Skeletal muscle satellite cell (primary cell): ENCODE data around the gene YWHAQ.
A peak's percentile ranks its signal among the peaks of the same experiment; 100 is the strongest.

Experiments used
- H3K27me3 ChIP-seq: 2 replicates; pipeline ENCODE4 v1.7.0; 2013; ENCODE audit warnings: low read length; ENCODE audit not compliant: control insufficient read depth, insufficient read depth
- H3K36me3 ChIP-seq: 2 replicates; pipeline ENCODE4 v1.7.0; 2013; ENCODE audit warnings: mild to moderate bottlenecking, control low read depth, low read length; ENCODE audit not compliant: insufficient read depth
- H3K4me1 ChIP-seq: 2 replicates; pipeline ENCODE4 v1.7.0; 2013; ENCODE audit warnings: low read length; ENCODE audit not compliant: control insufficient read depth, insufficient read depth
- H3K4me2 ChIP-seq: 2 replicates; pipeline ENCODE4 v1.7.0; 2013; ENCODE audit warnings: mild to moderate bottlenecking, low read length
- H3K4me3 ChIP-seq: 2 replicates; pipeline ENCODE4 v1.7.0; 2013; ENCODE audit warnings: low read length
- H3K9ac ChIP-seq: 2 replicates; pipeline ENCODE4 v1.7.0; 2013; ENCODE audit warnings: mild to moderate bottlenecking, low read depth, low read length, moderate library complexity
- H3K9me3 ChIP-seq: replicated peaks from 2 replicates; pipeline ENCODE4 v1.7.0; 2013; ENCODE audit warnings: mild to moderate bottlenecking, control low read depth, low read length

The YWHAQ gene

DNA sequence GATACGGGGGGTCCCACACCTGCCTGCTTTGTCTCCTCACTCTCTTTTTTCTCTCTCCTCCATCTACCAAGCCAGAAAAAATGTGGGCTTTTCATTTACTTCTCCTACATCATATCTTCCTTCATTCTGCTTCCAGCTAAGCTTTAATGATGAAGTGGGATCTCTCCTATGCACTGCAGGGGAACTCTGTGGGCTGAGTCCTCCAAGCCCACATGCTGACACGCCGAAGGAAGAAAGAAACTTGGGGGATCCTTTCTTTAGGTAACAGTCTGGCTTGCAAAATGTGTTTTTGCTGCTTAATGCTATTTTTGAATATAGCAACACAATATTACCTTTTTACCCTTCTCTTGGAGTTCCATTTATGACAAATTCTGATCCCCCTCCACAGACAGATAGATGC, 33.6 kb upstream of the YWHAQ start:
- Histone ChIP-seq H3K4me3 (no peak overlapping the region), H3K36me3 (no peaks in the 10 kb centered on the region), H3K4me1 (peaks cover 22% of the 10 kb centered on the region), H3K27me3 (no peaks in the 10 kb centered on the region), H3K9ac (no peak overlapping the region), H3K4me2 (no peak overlapping the region), H3K9me3 (no peaks in the 10 kb centered on the region)

DNA sequence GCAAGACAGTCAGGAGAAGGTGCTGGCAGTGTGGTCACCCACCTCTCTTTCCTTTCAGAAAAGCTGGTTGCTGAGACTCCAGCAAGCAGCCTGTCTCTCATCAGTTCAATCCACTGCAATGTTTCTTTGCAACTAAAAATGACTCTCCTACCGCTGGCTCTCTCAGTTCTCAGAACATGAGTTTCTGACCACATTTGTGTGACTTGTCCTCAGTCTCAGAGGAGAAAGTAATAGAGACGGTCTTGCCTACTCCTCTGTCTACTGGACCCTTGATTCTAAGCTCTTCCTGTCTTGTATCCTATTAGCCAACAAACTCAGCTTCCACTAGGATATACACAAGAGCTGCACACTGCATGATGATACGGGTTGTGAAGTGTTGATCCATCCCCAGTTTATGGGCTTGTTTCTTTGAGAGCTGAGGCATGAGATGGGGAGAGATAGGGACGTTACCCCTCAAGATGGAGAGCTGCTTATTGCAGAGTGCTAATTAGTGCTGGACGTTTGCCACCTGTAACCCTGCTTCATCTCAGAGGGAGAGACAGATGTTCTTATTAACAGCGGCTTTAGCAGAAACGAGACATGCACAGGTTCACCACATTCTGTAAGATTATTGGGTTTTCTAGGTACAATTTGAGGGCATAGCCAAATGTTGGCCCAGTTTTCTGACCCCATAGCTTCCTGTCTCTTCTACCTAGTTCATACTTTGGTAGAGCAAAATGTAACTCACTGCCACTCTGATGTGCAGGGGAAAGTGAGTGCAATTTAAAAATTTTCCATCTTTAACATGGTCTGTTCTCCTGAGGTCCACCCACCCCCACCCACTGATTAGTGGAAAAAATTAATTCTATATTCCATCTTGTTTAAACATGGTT, 32.4 kb upstream of the YWHAQ start:
- Histone ChIP-seq H3K4me1 (peaks cover 22% of the 10 kb centered on the region), H3K4me2 (no peak overlapping the region), H3K27me3 (no peaks in the 10 kb centered on the region), H3K9ac (no peak overlapping the region), H3K36me3 (no peaks in the 10 kb centered on the region), H3K4me3 (no peak overlapping the region), H3K9me3 (no peaks in the 10 kb centered on the region)

DNA sequence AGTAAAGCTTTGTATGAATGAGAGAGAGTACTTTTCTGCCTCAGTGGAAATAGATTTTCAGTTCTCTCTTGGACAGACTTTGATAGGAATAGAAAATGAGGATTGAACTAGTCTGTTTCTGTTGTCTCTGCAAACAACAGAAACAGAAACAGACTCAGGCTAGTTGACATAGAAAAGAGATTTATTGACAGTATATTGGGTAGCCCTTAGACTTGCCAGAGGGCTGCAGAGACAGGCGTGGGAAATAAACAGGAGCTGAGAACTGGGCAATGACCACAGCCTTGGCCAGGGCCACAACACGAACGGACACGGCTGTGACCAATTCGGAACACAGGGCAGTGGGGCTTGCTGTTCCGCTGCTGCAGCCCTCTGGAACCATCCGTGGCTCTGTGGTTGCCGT, 30.5 kb upstream of the YWHAQ start:
- Histone ChIP-seq H3K36me3 (no peaks in the 10 kb centered on the region), H3K27me3 (no peaks in the 10 kb centered on the region), H3K4me1 (peaks cover 36% of the 10 kb centered on the region)

DNA sequence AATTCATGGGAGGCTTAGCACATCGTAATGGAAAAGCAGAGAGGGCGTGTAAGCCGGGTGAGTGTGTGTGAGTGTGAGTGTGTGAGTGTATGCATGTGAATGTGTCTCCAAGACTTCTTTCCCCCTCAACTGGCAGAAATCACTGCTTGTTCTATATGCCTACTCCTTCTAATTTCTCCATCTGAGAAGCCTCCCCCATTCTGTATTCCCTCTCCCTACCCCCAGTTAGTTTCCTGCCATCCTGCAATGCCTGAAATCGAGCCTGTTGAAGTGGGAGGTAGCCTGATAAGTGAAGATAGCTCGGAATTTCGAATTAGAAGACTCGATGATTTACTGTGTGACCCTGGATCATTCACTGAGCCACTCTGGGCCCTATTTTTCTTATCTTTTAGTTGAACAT, 30.0 kb upstream of the YWHAQ start:
- Histone ChIP-seq H3K9me3 (no peaks in the 10 kb centered on the region), H3K27me3 (no peaks in the 10 kb centered on the region), H3K9ac (no peak overlapping the region), H3K4me1 (peaks cover 36% of the 10 kb centered on the region), H3K4me2 (no peak overlapping the region), H3K36me3 (no peaks in the 10 kb centered on the region), H3K4me3 (no peak overlapping the region)

More for the DNA sequence above, 30.5 kb upstream of the YWHAQ start:
- Histone ChIP-seq H3K4me2 (no peak overlapping the region), H3K4me3 (no peak overlapping the region), H3K9ac (no peak overlapping the region), H3K9me3 (no peaks in the 10 kb centered on the region)

DNA sequence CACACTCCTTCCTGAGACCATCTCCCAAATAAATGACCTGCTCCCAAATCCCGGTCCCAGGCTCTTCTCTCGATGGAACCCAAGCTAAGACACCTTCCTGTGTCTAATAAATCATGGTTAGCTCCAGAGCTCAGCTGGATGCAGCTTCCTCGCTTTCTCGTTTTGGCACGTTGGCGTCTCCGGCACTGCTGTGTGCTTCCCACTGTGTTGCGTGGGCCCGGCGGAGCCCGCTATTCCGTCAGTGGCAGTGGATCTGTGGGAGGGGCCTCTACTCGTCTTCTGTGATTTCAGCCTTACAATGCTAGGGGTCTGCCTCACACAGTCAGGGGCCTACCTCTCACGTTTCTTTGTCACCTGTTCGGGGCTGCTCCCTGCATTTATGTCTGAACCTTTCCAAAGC, 29.4 kb upstream of the YWHAQ start:
- H3K9ac ChIP-seq: no peak overlapping the region
- H3K36me3 ChIP-seq: no peaks in the 10 kb centered on the region
- no peaks in the 10 kb centered on the region for H3K27me3 ChIP-seq
- H3K9me3 ChIP-seq: no peaks in the 10 kb centered on the region
- H3K4me2 ChIP-seq: no peak overlapping the region
- H3K4me3 ChIP-seq: no peak overlapping the region
- peaks cover 39% of the 10 kb centered on the region for H3K4me1 ChIP-seq

DNA sequence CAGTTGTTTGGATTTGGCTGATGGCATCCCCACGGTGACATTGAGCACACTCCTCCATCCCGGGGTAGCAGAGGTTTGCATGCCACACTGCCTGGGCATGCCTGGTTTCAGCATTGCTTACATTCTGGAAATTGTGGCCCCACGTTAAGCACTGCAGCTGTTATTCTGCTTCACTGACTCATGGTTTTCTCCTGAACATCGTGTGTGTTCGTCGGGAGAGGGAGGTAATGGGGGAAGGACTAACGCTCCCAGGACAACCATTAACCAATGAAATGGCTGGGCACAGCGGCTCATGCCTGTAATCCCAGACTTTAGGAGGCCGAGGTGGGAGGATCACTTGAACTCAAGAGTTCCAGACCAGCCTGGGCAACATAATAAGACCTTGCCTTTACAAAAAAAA, 28.2 kb upstream of the YWHAQ start:
- Histone ChIP-seq H3K9ac (peak overlapping the region; percentile 24), H3K27me3 (no peaks in the 10 kb centered on the region), H3K4me1 (peaks cover 50% of the 10 kb centered on the region), H3K4me2 (no peak overlapping the region), H3K36me3 (no peaks in the 10 kb centered on the region), H3K9me3 (no peaks in the 10 kb centered on the region), H3K4me3 (no peak overlapping the region)

DNA sequence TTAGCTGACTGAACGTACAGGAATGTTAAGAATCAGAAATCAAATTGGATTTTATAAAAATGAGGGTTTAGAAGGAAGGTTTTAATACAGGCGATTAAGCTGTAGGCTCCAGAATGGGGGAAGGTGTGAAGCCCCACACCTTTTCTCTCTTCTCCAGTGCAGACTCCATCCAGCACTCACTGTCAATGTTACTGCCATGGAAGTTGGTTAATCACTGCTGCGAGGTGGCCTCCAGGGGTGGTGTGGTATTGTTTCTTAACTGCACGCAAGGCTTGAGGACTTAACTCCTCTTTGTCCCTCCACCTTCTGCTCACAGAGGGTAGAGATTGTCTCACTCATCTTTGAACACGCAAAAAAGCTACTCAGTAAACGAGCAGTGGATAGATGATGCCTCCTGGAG, 26.9 kb upstream of the YWHAQ start:
- H3K4me1 ChIP-seq: peaks cover 50% of the 10 kb centered on the region
- H3K9me3 ChIP-seq: no peaks in the 10 kb centered on the region
- H3K4me3 ChIP-seq: no peak overlapping the region
- no peak overlapping the region for H3K9ac ChIP-seq
- H3K4me2 ChIP-seq: no peak overlapping the region
- no peaks in the 10 kb centered on the region for H3K36me3 ChIP-seq
- no peaks in the 10 kb centered on the region for H3K27me3 ChIP-seq

DNA sequence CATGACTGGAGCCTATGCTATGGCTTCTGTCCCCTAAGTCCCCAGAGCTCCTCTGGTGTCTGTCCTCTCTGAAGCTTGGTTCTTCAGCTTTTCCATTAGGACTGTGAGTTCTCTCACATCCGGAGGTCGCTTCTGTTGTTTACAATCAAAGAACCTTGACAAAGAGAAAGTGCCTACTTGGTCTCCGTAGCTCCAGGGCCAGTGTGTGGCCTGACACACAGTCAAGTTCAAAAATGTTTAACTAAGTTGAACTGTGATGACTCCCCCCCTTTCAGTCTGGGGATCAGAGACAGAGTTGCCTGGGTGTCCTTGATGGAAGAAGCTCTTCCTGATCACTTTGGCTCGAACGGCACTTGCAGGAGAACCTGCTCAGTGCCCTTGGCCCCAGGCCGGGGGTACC, 26.3 kb upstream of the YWHAQ start:
- Histone ChIP-seq H3K4me3 (no peak overlapping the region), H3K27me3 (no peaks in the 10 kb centered on the region), H3K4me2 (no peak overlapping the region), H3K9ac (no peak overlapping the region), H3K9me3 (no peaks in the 10 kb centered on the region), H3K4me1 (peaks cover 50% of the 10 kb centered on the region), H3K36me3 (no peaks in the 10 kb centered on the region)

DNA sequence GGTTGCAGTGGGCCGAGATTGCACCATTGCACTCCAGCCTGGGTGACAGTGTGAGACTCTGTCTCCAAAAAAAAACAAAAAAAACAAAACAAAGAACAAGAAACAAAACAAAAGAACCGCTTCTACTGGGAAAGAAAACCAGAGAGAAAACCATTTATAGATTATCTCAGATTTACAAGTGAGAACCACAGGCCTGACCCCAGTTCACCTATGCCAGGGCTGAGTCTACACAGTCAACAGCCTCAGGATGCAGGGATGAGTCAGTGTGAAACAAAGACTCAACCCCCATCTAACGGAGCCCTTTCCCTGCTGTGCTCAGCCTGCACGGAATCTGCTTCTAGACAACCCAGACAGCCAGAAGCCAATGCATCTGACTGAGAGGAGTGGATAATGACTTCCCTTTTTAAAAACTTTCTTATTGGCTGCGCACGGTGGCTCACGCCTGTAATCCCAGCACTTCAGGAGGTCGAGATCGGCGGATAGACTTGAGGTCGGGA, 25.5 kb upstream of the YWHAQ start:
- peak overlapping the region; percentile 64 for H3K9ac ChIP-seq
- no peak overlapping the region for H3K4me3 ChIP-seq
- H3K27me3 ChIP-seq: no peaks in the 10 kb centered on the region
- peak overlapping the region; percentile 71 for H3K4me2 ChIP-seq
- H3K36me3 ChIP-seq: no peaks in the 10 kb centered on the region
- no peaks in the 10 kb centered on the region for H3K9me3 ChIP-seq
- peaks cover 50% of the 10 kb centered on the region for H3K4me1 ChIP-seq

DNA sequence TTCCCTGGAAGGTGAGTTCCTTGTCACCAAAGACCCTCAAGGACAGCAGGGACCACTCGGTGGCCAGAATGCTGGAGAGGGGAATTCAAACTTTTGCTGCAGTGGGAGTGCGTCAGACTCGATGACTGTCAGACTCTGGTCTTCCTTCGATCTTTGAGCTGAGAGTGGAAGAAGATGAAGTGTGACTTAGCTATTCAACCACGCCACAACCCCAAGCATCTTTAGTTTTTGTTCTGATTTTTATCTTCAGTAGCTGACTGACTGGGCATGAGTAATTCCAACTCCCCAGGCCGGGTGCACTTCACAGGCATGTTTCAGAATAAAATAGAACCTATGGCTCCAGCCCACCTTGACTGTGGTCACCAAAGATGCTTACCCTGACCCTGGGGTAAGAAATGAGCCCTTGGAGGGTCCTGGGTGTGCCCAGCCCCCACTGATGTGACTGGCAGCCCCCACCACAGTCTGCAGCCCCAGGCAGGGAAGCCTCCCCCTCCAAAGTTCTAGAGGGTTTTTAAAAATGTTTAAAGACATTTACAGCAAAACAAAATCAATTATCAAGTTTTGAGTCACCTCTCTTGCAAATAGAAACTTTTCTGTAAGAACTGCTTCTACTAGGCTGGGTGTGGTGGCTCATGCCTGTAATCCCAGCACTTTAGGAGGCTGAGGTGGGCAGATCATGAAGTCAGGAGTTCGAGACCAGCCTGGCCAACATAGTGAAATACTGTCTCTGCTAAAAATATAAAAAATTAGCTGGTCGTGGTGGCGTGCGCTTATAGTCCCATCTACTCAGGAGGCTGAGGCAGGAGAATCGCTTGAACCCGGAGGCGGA, 24.9 kb upstream of the YWHAQ start:
- H3K4me3 ChIP-seq: peak overlapping the region; percentile 43
- H3K4me1 ChIP-seq: peaks cover 50% of the 10 kb centered on the region
- no peaks in the 10 kb centered on the region for H3K9me3 ChIP-seq
- H3K4me2 ChIP-seq: peak overlapping the region; percentile 71
- peaks cover under 1% of the 10 kb centered on the region for H3K27me3 ChIP-seq
- no peaks in the 10 kb centered on the region for H3K36me3 ChIP-seq
- H3K9ac ChIP-seq: peak overlapping the region; percentile 64

DNA sequence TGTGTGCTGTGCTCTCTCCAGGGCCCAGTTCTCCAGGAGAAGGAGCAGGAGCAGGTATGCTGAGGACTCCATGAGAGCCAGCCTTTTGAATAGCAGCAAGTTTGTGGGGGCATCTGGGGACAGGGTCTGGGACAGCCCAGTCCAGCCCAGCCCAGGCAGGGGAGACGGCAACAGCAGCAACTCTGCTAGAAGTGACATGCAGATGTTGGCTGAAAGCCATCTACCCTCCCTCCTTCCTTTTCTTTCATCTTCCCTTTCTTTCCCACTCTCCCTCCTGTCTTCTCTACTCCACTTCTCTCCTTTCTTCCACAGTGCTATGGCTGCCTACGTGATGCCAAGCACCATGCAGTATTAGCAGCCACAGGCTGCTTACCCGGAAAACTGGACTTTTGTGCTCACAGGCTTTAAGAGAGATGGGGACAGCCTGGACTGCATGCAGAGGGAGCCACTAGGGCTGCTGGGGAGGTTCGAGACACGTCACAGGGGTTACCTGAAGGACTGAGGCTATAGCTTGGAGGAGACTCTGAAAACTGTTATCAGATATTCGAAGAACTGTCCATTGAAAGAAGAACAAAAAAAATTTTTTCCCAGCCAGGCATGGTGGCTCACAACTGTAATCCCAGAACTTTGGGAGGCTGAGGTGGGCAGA, 23.8 kb upstream of the YWHAQ start:
- Histone ChIP-seq H3K9ac (no peak overlapping the region), H3K4me2 (no peak overlapping the region), H3K36me3 (no peaks in the 10 kb centered on the region), H3K4me3 (no peak overlapping the region), H3K9me3 (no peaks in the 10 kb centered on the region), H3K27me3 (peaks cover 7% of the 10 kb centered on the region), H3K4me1 (peaks cover 50% of the 10 kb centered on the region)
